GM18858 (cell line): Measurements from ENCODE around the gene HSPB7.
"Not testable (repeated sequence)": the region's sequence is repeated elsewhere in the genome, so short reads cannot be mapped to it uniquely, and the experiment has no call there.

Experiments
- ATAC-seq: cut with Tn5 transposase; IDR thresholded peaks from one replicate; pipeline ENCODE4 v1.9.1; 2021; ENCODE audit not compliant: unreplicated experiment

Gene HSPB7

DNA sequence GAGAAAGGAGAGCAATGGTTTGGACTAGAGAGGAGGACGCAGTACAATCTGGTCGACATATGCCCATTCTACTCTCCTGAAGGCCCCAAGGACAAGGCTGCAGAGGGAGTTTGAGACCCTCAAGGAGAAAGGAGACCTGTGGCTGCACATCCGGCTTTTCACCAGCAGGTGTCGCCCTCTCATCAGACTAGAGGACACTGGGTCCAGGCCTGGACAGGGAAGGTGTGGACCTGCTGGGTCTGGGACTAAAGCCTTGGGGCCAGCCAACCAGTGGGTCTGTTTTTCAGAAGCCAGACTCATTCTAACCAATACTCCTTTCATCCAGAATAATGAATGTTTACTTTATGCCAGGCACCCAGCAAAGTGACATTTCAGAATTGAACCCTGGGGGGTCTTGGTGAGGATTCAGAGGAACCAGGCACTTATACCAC lies 8.8 kb downstream of the HSPB7 start:
- ATAC-seq = no peak

DNA sequence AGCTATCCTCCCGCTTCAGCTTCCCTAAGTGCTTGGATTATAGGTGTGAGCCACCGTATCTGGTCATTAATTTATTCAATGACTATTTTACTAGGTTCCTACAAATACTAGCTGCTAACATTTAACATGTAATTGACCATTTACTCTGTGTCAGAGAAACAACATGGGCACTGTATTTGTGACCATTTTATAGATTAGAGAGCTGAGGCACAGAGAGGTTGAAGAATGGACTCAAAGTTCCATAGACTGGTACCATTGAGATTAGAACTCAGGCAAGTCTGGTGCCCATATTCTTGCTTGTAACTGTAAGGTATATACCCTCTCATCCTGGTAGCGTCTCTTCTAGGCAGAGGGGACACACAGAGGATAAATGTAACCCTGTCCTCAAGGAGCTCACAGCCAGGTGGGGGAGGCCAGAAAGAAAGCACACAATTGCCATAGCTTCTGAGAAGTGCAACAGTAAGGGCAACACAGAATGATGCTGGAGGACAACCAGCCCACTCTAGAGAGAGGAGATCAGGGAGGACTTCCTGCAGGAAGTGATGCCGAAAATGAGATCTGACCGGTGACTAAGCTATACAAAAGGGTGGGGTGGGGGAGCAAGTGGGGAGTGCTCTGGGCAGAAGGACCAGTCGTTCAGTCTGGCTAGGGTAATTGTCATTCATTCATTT lies 10.0 kb downstream of the HSPB7 start:
- ATAC-seq = no peak

DNA sequence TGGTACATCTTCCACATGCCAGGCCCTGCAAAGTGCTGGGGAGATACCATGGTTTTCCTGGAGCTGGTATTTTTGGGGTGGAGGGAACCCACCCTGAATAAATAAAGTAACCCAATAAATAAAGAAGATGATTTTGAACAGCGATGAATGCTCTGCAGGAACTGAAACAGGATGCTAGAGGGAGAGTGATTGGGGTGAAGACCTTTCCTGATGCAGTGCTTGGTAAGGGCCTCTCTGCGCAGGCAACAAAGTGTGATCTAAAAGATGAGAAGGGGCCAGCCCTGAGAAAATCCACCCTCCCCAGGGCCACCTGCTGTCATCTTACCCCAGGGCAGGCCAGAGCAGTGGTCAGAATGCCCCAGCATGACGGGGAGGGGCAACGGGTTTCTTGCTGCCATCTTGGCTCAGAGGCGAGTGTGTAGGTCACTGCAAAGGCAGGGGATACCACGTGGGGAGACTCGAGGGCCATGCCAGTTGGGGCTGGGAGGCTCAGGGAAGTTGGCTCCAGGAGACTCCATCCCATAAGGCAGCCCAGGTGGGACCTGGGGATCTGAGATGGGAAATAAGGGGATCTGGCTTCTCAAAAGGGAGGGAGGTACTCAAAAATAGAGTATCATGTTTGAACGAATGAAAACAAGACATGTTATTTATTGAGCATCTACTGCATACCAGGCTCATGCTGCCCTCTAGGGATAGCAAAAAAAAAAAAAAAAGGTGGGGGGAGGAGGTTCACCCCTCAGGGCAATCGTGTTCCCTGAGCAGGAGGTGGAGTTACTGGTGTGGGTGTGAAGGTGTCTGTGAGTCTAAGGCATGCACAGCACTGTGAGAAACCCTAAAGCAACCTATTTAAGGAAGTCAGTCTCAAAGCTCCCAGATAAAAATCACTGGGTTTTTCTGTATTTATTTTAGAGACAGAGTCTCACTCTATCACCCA lies 11.0 kb downstream of the HSPB7 start:
- ATAC-seq = no peak

DNA sequence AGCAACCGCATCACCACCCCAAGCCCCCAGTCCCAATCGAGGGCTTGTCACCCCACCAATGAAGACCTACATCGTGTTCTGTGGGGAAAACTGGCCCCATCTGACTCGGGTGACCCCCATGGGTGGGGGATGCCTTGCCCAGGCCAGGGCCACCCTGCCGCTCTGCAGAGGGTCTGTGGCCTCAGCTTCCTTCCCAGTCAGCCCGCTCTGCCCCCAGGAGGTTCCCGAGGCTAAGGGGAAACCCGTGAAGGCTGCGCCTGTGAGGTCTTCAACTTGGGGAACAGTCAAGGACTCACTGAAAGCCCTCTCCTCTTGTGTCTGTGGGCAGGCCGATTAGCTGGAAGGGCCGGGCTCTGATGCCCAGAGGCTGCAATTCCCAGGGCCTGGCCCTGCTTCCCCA lies 11.8 kb downstream of the HSPB7 start:
- ATAC-seq = no peak

- no peak for ATAC-seq
These were observed 12.2 kb downstream of the HSPB7 start for GRCh38 chr1:16005597-16005996.

GRCh38 chr1:16001274-16001673 lies 16.6 kb downstream of the HSPB7 start:
- ATAC-seq = not testable (repeated sequence)

- ATAC-seq = no peak
These were observed 18.9 kb downstream of the HSPB7 start for GRCh38 chr1:15998929-15999328.

DNA sequence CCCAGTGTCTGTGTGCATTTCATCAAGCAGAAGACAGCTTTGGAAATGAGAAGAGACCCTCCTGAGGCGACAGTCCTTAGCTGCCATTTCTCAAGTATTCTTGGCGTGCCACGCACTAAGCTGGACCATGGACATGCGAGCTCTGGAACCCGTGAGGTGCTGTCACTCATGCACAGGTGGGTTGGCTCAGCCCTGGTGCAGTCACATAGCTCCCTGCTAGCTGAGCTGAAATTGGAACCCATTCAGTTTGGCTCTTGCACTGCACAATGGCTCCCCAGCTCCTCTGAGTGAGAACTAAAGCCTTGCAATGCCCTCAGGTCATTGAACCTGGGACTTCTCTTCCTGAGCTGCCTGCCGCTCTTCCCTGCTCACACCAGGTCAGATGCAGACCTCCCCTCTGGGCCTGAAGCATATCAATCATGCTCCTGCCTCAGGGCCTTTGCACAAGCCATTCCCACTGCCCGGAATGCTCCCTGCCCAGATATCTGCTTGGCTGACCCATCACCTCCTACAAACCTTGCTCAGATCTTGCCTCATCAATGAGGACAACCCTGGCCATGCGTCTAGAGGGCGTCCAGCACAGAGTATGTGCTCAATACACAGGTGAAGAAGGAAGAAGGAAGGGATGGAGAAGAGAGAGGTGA lies 20.1 kb downstream of the HSPB7 start:
- no peak for ATAC-seq

DNA sequence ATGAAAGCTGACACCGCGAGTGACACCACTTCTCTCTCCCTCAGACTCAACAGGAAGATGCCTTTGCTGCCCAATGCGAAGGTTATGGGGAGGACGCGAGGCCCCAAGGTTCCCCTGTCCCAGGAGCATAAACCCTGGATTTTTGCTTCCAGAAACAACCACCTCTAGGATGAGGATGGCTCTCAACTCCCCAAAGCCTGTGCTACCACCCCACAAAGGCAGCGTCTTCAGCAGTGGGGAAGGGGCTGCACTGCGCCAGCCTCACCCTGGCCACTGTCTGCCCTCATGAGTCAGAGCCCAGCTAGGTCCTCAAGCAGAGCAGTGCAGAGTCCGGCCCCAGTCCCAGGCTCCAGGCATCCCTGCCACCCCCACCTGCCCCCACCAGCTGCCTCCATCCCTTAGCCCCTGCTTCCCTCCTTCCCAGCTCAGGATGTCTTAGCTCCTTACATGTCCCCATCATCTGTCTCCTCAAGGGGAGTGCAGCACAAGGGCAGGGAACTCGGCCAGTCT lies 20.7 kb downstream of the HSPB7 start:
- ATAC-seq = no peak

GRCh38 chr1:15994590-15995351 lies 23.1 kb downstream of the HSPB7 start:
- no peak for ATAC-seq

DNA sequence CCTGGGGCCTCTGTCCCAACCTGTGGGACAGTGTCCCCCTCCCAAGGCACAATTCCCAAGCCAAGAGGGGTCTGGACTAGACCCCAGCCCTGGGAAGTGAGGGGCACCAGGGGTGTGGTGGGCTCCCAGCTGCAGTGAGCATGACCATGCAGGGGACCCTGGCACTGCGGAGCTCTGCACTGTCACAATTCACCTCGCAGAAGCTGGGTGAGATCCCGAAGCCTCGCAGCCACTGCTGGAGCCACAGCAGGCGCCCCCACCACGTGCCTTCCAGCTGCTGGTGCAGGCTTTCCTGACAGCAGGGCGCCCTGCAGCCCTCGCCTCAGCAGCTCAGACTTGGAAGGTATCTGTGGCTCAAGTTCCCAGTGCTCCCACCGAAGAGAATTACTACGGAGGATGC lies 23.8 kb downstream of the HSPB7 start:
- ATAC-seq = no peak

- ATAC-seq = no peak
These were observed 24.2 kb downstream of the HSPB7 start for GRCh38 chr1:15993666-15994065.

GRCh38 chr1:15992582-15993500 lies 25.0 kb downstream of the HSPB7 start:
- ATAC-seq = no peak

DNA sequence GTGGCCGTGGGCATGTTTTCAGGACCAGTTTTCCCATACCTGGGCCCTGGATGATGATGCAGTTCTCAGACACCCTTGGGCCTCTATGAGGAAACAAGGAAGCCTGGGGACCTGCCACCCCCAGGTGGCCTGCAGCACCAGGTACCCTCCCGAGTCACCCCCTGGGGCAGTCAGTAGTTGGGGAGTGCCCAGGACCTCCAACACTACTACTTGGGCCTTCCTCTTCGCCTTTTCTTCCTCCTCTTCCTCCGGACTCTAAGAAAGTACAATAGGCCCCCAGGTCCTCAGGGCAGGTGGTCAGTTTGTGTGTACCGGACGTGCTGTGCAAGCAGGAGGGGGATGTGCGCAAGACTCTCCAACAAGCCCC lies 25.7 kb downstream of the HSPB7 start:
- ATAC-seq = no peak

DNA sequence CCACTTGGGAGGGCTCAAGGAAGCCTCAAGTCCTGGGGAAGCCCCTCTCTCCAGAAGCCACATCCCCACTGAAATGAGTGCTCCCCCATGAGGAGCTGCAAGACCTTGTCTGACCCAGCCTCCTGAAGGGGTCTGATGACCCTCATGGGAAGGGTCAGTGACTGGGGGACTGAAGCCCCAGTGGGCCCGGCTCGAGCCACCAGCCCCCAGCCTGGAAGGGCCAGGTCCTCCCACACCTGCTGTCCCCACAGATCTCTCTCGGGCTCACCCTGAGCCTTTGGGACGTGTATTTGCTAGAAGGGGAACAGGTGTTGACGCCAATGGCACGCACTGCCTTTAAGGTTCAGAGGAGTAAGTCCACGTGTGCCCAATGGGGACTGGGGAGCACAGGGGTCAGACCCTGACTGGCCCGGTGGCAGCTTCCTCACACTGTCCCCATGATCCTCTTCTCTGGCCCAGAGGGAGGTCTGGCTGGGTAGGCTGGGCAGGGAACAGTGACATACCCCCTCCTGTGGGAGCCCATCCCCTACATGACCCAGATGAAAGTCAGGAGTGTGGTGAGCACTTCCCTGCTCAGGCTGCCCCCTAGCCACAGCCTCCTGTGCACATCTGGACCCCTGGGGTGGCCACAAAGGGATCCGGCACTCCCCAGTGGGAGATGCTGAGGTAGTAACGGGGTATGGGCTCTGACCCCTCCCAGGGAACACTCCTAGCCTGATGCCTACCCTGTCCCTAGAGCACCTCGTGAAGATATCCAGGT lies 26.2 kb downstream of the HSPB7 start:
- ATAC-seq = no peak

DNA sequence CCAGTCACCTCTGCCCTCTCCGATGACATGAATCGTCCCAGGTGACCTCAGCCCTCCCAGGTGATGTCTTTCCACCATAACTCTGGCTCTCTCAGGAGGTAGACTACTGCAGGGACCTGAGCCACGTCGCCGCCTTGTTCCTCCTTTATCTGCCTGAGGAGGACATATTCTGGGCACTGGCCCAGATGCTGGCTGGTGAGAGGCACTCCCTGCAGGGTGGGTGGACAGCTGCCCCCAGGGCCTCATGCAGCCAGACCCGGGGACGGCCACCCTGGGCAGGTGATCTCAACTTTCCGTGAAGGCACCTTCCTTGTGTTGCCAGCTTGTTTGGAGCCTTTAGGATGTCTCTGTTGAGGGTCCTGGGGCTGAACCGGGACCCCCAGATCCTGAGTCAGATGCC lies 28.1 kb downstream of the HSPB7 start:
- no peak for ATAC-seq

- ATAC-seq = no peak
These were observed 28.7 kb downstream of the HSPB7 start for GRCh38 chr1:15988856-15989736.

- no peak for ATAC-seq
These were observed 32.1 kb downstream of the HSPB7 start for GRCh38 chr1:15985611-15986297.
